ENCODE results near the gene UGT2B7.

The UGT2B7 gene

GRCh38 chr4:69115851-69116213 lies 19.6 kb downstream of the UGT2B7 start:
- Histone ChIP-seq H3K36me3 (no peaks in the 10 kb centered on the region), H3K27me3 (no peaks in the 10 kb centered on the region), H3K9me3 (no peaks in the 10 kb centered on the region), H3K4me1 (no peaks in the 10 kb centered on the region), H3K4me3 (ENCODE audit: low read depth, low read length) (no peak overlapping the region)
- no peak for DNase-seq
- no peak for TF ChIP-seq CTCF (IDR thresholded peaks at IDR 0.05; ENCODE audit: low read depth, low read length)

GRCh38 chr4:69116645-69117321 lies 20.5 kb downstream of the UGT2B7 start:
- Histone ChIP-seq H3K27me3 (no peaks in the 10 kb centered on the region), H3K9me3 (no peaks in the 10 kb centered on the region), H3K4me3 (ENCODE audit: low read depth, low read length) (no peak overlapping the region), H3K4me1 (no peaks in the 10 kb centered on the region), H3K36me3 (no peaks in the 10 kb centered on the region)
- no peak for TF ChIP-seq CTCF (IDR thresholded peaks at IDR 0.05; ENCODE audit: low read depth, low read length)
- DNase-seq: no peak

DNA sequence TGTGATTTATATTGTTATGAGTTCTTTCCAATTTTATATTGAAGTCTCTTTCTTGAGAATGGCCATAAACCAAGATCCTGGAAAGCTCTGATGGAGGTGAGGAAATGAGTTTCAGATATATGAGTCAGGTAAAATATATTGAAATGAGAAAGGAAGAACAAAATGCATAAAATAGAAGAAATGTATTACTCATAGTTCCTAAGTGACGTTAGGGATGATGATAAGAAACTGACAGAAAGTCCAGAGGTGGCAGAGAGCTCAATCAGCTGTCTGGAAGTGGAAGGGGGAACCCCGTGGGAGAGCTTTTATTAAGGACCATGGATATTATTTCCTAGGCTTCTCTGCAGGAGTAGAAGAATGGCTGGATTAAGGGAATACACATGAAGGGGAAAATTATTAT lies 24.6 kb downstream of the UGT2B7 start:
- DNase-seq: no peak
- H3K36me3 ChIP-seq: no peaks in the 10 kb centered on the region
- H3K4me1 ChIP-seq: no peaks in the 10 kb centered on the region
- no peaks in the 10 kb centered on the region for H3K9me3 ChIP-seq
- no peaks in the 10 kb centered on the region for H3K27me3 ChIP-seq
- H3K4me3 ChIP-seq (ENCODE audit: low read depth, low read length): no peak overlapping the region
- TF ChIP-seq CTCF (IDR thresholded peaks at IDR 0.05; ENCODE audit: low read depth, low read length): no peak

DNA sequence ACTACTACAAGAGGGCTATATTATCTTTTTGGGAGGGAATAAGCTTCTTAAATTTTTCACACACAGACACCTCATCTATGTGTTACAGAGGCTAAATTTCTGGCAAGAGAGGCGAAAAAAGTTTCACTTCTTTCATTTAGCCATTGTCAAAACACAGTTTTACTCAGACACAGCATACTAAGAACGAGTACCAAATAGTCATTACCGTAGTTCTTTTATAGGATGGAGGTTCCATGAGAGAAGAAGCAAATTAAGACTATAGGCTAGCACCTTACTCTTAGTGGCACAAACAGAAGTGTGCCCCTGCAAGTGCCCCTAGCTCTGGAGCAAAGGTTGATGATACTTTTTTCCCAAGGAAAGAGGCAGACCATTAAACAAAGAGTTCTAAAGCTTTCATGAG lies 26.2 kb downstream of the UGT2B7 start:
- no peaks in the 10 kb centered on the region for H3K27me3 ChIP-seq
- no peak for DNase-seq
- no peak overlapping the region for H3K4me3 ChIP-seq (ENCODE audit: low read depth, low read length)
- H3K9me3 ChIP-seq: no peaks in the 10 kb centered on the region
- no peak for TF ChIP-seq CTCF (IDR thresholded peaks at IDR 0.05; ENCODE audit: low read depth, low read length)
- no peaks in the 10 kb centered on the region for H3K36me3 ChIP-seq
- H3K4me1 ChIP-seq: no peaks in the 10 kb centered on the region

- Histone ChIP-seq H3K36me3 (no peaks in the 10 kb centered on the region), H3K27me3 (no peaks in the 10 kb centered on the region), H3K4me1 (no peaks in the 10 kb centered on the region), H3K4me3 (ENCODE audit: low read depth, low read length) (no peak overlapping the region), H3K9me3 (no peaks in the 10 kb centered on the region)
- no peak for DNase-seq
- TF ChIP-seq CTCF (IDR thresholded peaks at IDR 0.05; ENCODE audit: low read depth, low read length): no peak
These were observed 28.7 kb downstream of the UGT2B7 start for GRCh38 chr4:69124941-69125340.

- H3K36me3 ChIP-seq: no peaks in the 10 kb centered on the region
- H3K4me1 ChIP-seq: no peaks in the 10 kb centered on the region
- no peaks in the 10 kb centered on the region for H3K27me3 ChIP-seq
- H3K9me3 ChIP-seq: no peaks in the 10 kb centered on the region
- no peak overlapping the region for H3K4me3 ChIP-seq (ENCODE audit: low read depth, low read length)
- no peak for TF ChIP-seq CTCF (IDR thresholded peaks at IDR 0.05; ENCODE audit: low read depth, low read length)
- DNase-seq: no peak
These were observed 29.8 kb downstream of the UGT2B7 start for GRCh38 chr4:69126024-69126423.
